Activated CD4-positive, alpha-beta memory T cell treated with anti-CD3 and anti-CD28 coated beads for 36 hours (primary cell): ENCODE data around the gene CDHR1. TPM values are rescaled to one million over a fixed set of nuclear protein-coding genes. Genes with fewer than 3 reads are reported as not detected.
"Not testable (repeated sequence)": the region's sequence is repeated elsewhere in the genome, so short reads cannot be mapped to it uniquely, and the experiment has no call there.

Experiments used
- CTCF ChIA-PET: fragments of 350-600 bp; sonication (Branson Sonifier 250); formaldehyde crosslinking; loops from one replicate; lab custom pipeline; 2021; ENCODE audit warnings: antibody characterized with exemption, inconsistent platforms; lab: Charles Lee
- POLR2A ChIA-PET: fragments of 350-600 bp; sonication (Branson Sonifier 250); formaldehyde crosslinking; loops from one replicate; lab custom pipeline; 2021; ENCODE audit warnings: antibody characterized with exemption; lab: Charles Lee
- DNase-seq: peaks from one replicate; pipeline ENCODE4 v3.0.0-alpha.2; 2020
- H3K27ac Mint-ChIP-seq: one replicate; pipeline ENCODE4 v1.8.0; 2021; ENCODE audit warnings: mixed read lengths
- H3K27me3 Mint-ChIP-seq: one replicate; pipeline ENCODE4 v1.8.0; 2021; ENCODE audit warnings: mixed read lengths
- H3K36me3 Mint-ChIP-seq: one replicate; pipeline ENCODE4 v1.8.0; 2021; ENCODE audit warnings: mixed read lengths
- H3K4me1 Mint-ChIP-seq: one replicate; pipeline ENCODE4 v1.8.0; 2021; ENCODE audit warnings: low read depth, mixed read lengths
- H3K4me3 Mint-ChIP-seq: one replicate; pipeline ENCODE4 v1.8.0; 2021; ENCODE audit warnings: mild to moderate bottlenecking, mixed read lengths
- H3K9me3 Mint-ChIP-seq: one replicate; pipeline ENCODE4 v1.8.0; 2021; ENCODE audit warnings: mixed read lengths
- intact Hi-C: fragments of 100-400 bp; cut with micrococcal nuclease; formaldehyde crosslinking; loops from one replicate; pipeline ENCODE4 v1.15.1; 2023
- total RNA-seq, 2 experiments: library from RNA; stranded (reverse); gene quantifications; one replicate each; pipeline ENCODE4 v1.2.3, GENCODE V29; 2021

CDHR1 gene
- under 1 TPM; 0.40 to 0.75 TPM for total RNA-seq

- no peak within 1 kb of the TSS for H3K27ac Mint-ChIP-seq
- H3K4me3 Mint-ChIP-seq: peak within 1 kb of the TSS; percentile 34
- H3K9me3 Mint-ChIP-seq: no peaks in the 10 kb centered on the region
- ChIA-PET POLR2A (no interaction called here), CTCF (interaction anchor here (1.4 to 2.5 kb wide), 3 partner anchors 11 to 47 kb away, joined by 6 to 9 read pairs (median 8); no protein-coding TSS in a partner anchor)
- peaks cover 30% of the 10 kb centered on the region for H3K27me3 Mint-ChIP-seq
- peak; percentile 57 for DNase-seq
- intact Hi-C loops: loop anchor here (5.0 kb wide), 1 partner anchor 57 kb away; the partner anchor contains the start of gene GHITM
- no peaks in the 10 kb centered on the region for H3K36me3 Mint-ChIP-seq
- H3K4me1 Mint-ChIP-seq: peaks cover 13% of the 10 kb centered on the region
Observed at GRCh38 chr10:84194424-84195043, at the start of gene CDHR1. Gene CDHR1 (plus strand): TSS chr10:84194537. CDS start chr10:84194761, 224 bp downstream.

GRCh38 chr10:84147347-84147746 lies 47.0 kb upstream of the CDHR1 start:
- Mint-ChIP-seq H3K27me3 (no peaks in the 10 kb centered on the region), H3K4me1 (peaks cover 25% of the 10 kb centered on the region), H3K4me3 (no peak overlapping the region), H3K36me3 (peaks cover 52% of the 10 kb centered on the region), H3K27ac (no peak overlapping the region), H3K9me3 (no peaks in the 10 kb centered on the region)
- intact Hi-C loops: no loop called here
- no peak for DNase-seq
- ChIA-PET POLR2A (interaction anchor here (0.7 kb wide), 1 partner anchor 7 kb away, joined by 3 read pairs; no protein-coding TSS in a partner anchor), CTCF (interaction anchor here (0.6 to 4.5 kb wide), 28 partner anchors 9 to 390 kb away, joined by 3 to 75 read pairs (median 5); partner anchors contain the start of gene GHITM)

- not testable (repeated sequence) for H3K9me3 Mint-ChIP-seq, H3K27ac Mint-ChIP-seq, DNase-seq, H3K4me3 Mint-ChIP-seq, H3K27me3 Mint-ChIP-seq
- CTCF ChIA-PET: interaction anchor here (0.6 to 4.5 kb wide), 29 partner anchors 9 to 389 kb away, joined by 3 to 75 read pairs (median 5); partner anchors contain the start of gene GHITM
- POLR2A ChIA-PET: interaction anchor here (0.7 to 1.0 kb wide), 2 partner anchors 8 to 9 kb away, joined by 3 to 4 read pairs; partner anchors contain the start of gene GHITM
- H3K36me3 Mint-ChIP-seq: peaks cover 51% of the 10 kb centered on the region
- intact Hi-C loops: loop anchor here (1.0 kb wide), 2 partner anchors 9 to 57 kb away; partner anchors contain the start of gene GHITM
- peaks cover 27% of the 10 kb centered on the region for H3K4me1 Mint-ChIP-seq
Observed at GRCh38 chr10:84148006-84148597, 46.2 kb upstream of the CDHR1 start.

- no peak overlapping the region for H3K4me3 Mint-ChIP-seq
- no peaks in the 10 kb centered on the region for H3K9me3 Mint-ChIP-seq
- POLR2A ChIA-PET: no interaction called here
- DNase-seq: no peak
- intact Hi-C loops: no loop called here
- no peaks in the 10 kb centered on the region for H3K27me3 Mint-ChIP-seq
- H3K4me1 Mint-ChIP-seq: peaks cover 26% of the 10 kb centered on the region
- no peak overlapping the region for H3K27ac Mint-ChIP-seq
- CTCF ChIA-PET: interaction anchor here (0.8 to 4.5 kb wide), 6 partner anchors 9 to 107 kb away, joined by 3 to 75 read pairs (median 4); no protein-coding TSS in a partner anchor
- H3K36me3 Mint-ChIP-seq: peaks cover 54% of the 10 kb centered on the region
Observed at GRCh38 chr10:84149854-84150253, 44.5 kb upstream of the CDHR1 start.

- POLR2A ChIA-PET: no interaction called here
- H3K27me3 Mint-ChIP-seq: no peaks in the 10 kb centered on the region
Observed at GRCh38 chr10:84152769-84153168, 41.6 kb upstream of the CDHR1 start.

DNA sequence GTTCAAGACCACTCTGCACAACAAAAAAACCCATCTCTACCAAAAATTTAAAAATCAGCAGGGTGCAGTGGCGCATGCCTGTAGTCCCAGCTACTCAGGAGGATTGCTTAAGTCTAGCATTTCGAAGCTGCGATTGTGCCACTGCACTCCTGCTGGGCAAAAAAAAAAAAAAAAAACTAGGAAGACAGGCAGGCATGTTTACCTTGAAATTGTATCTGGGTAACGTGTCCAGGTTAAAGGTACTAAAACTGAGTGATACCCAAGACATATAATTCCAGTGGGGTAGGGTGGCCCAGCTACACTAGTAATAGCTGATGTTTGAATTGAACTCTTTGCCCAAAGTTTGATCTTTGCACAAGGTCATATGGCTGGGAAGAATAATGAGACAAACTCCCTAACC lies 38.8 kb upstream of the CDHR1 start:
- intact Hi-C loops: no loop called here
- Mint-ChIP-seq H3K27me3 (no peaks in the 10 kb centered on the region), H3K9me3 (no peaks in the 10 kb centered on the region), H3K27ac (no peak overlapping the region), H3K4me3 (no peak overlapping the region), H3K36me3 (peaks cover 31% of the 10 kb centered on the region), H3K4me1 (peaks cover 39% of the 10 kb centered on the region)
- no peak for DNase-seq
- POLR2A ChIA-PET: no interaction called here
- CTCF ChIA-PET: no interaction called here

More at GRCh38 chr10:84152769-84153168, 41.6 kb upstream of the CDHR1 start:
- Mint-ChIP-seq H3K27ac (peak overlapping the region; percentile 76), H3K4me3 (no peak overlapping the region), H3K4me1 (peaks cover 31% of the 10 kb centered on the region), H3K36me3 (peaks cover 43% of the 10 kb centered on the region), H3K9me3 (no peaks in the 10 kb centered on the region)
- intact Hi-C loops: loop anchor here (1.0 kb wide), 1 partner anchor 13 kb away; the partner anchor contains the start of gene GHITM
- no peak for DNase-seq
- CTCF ChIA-PET: interaction anchor here (1.1 kb wide), 1 partner anchor 141 kb away, joined by 3 read pairs; no protein-coding TSS in a partner anchor

GRCh38 chr10:84156009-84156408 lies 38.3 kb upstream of the CDHR1 start:
- POLR2A ChIA-PET: interaction anchor here (1.7 kb wide), 1 partner anchor 17 kb away, joined by 6 read pairs; the partner anchor contains the start of gene GHITM
- peaks cover 26% of the 10 kb centered on the region for H3K36me3 Mint-ChIP-seq
- H3K27me3 Mint-ChIP-seq: no peaks in the 10 kb centered on the region
- CTCF ChIA-PET: interaction anchor here (2.1 kb wide), 1 partner anchor 8 kb away, joined by 11 read pairs; no protein-coding TSS in a partner anchor
- intact Hi-C loops: no loop called here
- H3K4me3 Mint-ChIP-seq: no peak overlapping the region
- H3K4me1 Mint-ChIP-seq: peaks cover 36% of the 10 kb centered on the region
- H3K27ac Mint-ChIP-seq: no peak overlapping the region
- no peak for DNase-seq
- no peaks in the 10 kb centered on the region for H3K9me3 Mint-ChIP-seq

GRCh38 chr10:84156768-84157167 lies 37.6 kb upstream of the CDHR1 start:
- Mint-ChIP-seq H3K27me3 (no peaks in the 10 kb centered on the region), H3K36me3 (peaks cover 24% of the 10 kb centered on the region), H3K27ac (peak overlapping the region; percentile 29), H3K9me3 (no peaks in the 10 kb centered on the region), H3K4me1 (peaks cover 34% of the 10 kb centered on the region), H3K4me3 (no peak overlapping the region)
- intact Hi-C loops: no loop called here
- ChIA-PET CTCF (interaction anchor here (2.1 kb wide), 1 partner anchor 9 kb away, joined by 11 read pairs; no protein-coding TSS in a partner anchor), POLR2A (interaction anchor here (1.7 kb wide), 1 partner anchor 18 kb away, joined by 6 read pairs; the partner anchor contains the start of gene GHITM)
- DNase-seq: peak; percentile 59

DNA sequence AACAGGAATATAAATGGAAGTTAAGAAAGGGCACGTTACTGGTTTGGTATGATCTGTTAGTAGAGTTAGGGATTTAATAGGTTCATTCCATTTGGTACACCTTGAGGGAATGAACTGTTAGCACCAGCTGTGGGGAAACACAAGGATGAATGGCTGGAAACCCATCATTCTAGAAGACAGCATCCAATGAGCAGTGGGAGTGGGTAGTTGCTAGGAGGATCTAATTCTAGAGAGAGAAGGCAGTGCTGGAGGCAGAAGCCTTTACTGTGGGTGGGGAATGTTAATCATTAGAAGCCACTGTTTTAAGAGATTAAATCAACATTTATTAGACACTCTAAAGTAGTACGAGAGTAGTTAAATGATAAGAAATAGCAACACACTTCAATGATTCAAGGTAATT lies 36.3 kb upstream of the CDHR1 start:
- H3K27me3 Mint-ChIP-seq: no peaks in the 10 kb centered on the region
- CTCF ChIA-PET: interaction anchor here (1.5 to 2.1 kb wide), 2 partner anchors 10 kb away, joined by 9 to 11 read pairs; no protein-coding TSS in a partner anchor
- H3K4me3 Mint-ChIP-seq: no peak overlapping the region
- H3K27ac Mint-ChIP-seq: no peak overlapping the region
- peaks cover 18% of the 10 kb centered on the region for H3K36me3 Mint-ChIP-seq
- intact Hi-C loops: no loop called here
- POLR2A ChIA-PET: no interaction called here
- H3K4me1 Mint-ChIP-seq: peaks cover 25% of the 10 kb centered on the region
- no peaks in the 10 kb centered on the region for H3K9me3 Mint-ChIP-seq
- no peak for DNase-seq

- Mint-ChIP-seq H3K27me3 (no peaks in the 10 kb centered on the region), H3K4me3 (no peak overlapping the region), H3K9me3 (no peaks in the 10 kb centered on the region), H3K27ac (no peak overlapping the region), H3K36me3 (peaks cover 13% of the 10 kb centered on the region), H3K4me1 (peaks cover 20% of the 10 kb centered on the region)
- ChIA-PET CTCF (interaction anchor here (0.9 to 1.5 kb wide), 2 partner anchors 10 to 12 kb away, joined by 3 to 9 read pairs; no protein-coding TSS in a partner anchor), POLR2A (no interaction called here)
- intact Hi-C loops: no loop called here
- DNase-seq: no peak
Observed at GRCh38 chr10:84158550-84158949, 35.8 kb upstream of the CDHR1 start.

DNA sequence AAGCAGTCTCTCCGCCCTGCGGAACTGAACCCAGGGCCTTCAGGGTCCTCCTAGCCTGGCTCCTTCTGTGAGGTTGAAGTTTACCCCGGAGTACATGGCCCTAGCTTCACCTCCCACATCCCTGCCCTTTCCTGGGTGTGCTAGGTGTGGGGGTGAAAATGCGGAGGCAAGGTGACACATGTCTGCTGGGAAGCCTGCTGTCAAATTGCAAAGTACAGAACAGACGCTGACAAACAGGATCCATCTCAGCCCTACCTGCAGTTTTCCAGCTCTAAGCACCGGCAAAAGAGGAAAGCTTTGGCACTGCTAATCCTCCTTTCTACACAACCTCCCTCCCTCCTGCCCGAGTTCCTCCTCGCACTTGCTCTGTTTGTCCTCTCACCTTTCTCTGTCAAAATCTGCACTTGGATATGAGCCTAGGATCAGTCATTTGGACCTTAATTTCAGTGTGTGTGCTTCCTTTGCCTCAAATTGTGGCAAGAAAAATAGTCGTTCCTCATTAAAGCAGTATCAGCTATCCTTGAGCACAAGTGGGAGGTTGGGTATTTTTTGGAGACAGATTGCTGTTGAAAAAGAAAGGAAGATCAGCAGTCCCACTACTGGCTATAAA lies 35.2 kb upstream of the CDHR1 start:
- POLR2A ChIA-PET: no interaction called here
- CTCF ChIA-PET: interaction anchor here (0.9 to 1.5 kb wide), 2 partner anchors 11 to 12 kb away, joined by 3 to 9 read pairs; no protein-coding TSS in a partner anchor
- intact Hi-C loops: no loop called here
- no peak overlapping the region for H3K4me3 Mint-ChIP-seq
- no peaks in the 10 kb centered on the region for H3K9me3 Mint-ChIP-seq
- no peak overlapping the region for H3K27ac Mint-ChIP-seq
- peaks cover 17% of the 10 kb centered on the region for H3K4me1 Mint-ChIP-seq
- H3K36me3 Mint-ChIP-seq: peaks cover 11% of the 10 kb centered on the region
- no peaks in the 10 kb centered on the region for H3K27me3 Mint-ChIP-seq
- DNase-seq: no peak
